ENCODE measurements around the gene HDAC10. TPM values are rescaled to one million over a fixed set of nuclear protein-coding genes. Genes with fewer than 3 reads are reported as not detected.

Gene HDAC10
- total RNA-seq, 1 donor from 2014 or later, result 5.4 TPM

DNA sequence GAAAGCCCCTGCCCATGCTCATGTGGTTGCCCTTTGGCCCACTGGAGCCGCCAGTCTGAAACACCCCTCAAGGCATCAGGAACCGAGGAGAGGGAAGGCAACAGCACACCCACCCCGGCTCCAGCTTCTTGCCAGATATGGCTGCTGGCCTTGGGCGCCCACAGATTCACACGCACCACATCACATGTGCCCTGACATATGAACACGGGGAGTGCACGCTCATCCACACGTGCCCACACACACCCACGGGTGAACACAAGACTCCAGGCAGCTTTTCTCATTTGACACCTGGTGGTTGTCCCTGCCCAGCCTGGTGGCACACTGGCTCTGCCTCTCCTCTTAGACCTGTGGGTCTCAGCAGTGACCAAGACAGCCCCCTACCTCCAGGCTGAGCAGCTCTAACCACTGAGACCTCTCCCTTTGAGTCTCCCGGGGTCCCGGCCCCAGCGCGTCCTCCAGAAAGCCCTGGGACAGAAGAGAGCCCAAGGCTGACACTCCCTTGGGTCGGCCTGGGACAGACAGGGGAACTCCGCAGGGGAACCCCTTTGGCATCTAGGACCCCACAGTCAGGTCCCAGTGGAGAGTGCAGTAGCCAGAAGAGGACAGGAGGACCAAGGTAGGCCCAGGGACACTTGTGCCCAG, 13.2 kb upstream of the HDAC10 start:
- Histone ChIP-seq H3K36me3 (no peaks in the 10 kb centered on the region), H4K20me1 (ENCODE audit: low read depth) (peaks cover 32% of the 10 kb centered on the region), H3K79me2 (ENCODE audit: low read depth) (no peaks in the 10 kb centered on the region), H3K27me3 (peaks cover 88% of the 10 kb centered on the region), H3K27ac (no peak overlapping the region), H3K4me2 (no peak overlapping the region), H3K9me3 (ENCODE audit: low read depth) (no peaks in the 10 kb centered on the region), H3K4me1 (peaks cover 10% of the 10 kb centered on the region), H3F3A (ENCODE audit: low read depth) (peaks cover 5% of the 10 kb centered on the region), H2AFZ (replicated peaks) (no peak overlapping the region), H3K9ac (no peak overlapping the region), H3K4me3 (no peak overlapping the region)
- no peak overlapping the region for H3K27ac Mint-ChIP-seq
- peaks cover 2% of the 10 kb centered on the region for H3K9me3 Mint-ChIP-seq
- H3K4me1 Mint-ChIP-seq, result peaks cover 5% of the 10 kb centered on the region
- no peak for DNase-seq (ENCODE audit: low spot score)
- H3K4me3 Mint-ChIP-seq, result peak overlapping the region; percentile 24
- peaks cover 8% of the 10 kb centered on the region for H3K27me3 Mint-ChIP-seq (ENCODE audit: insufficient read depth, low read depth)
- TF ChIP-seq EZH2phosphoT487 (IDR thresholded peaks at IDR 0.05), result no peak
- TF ChIP-seq, protein P1, sequence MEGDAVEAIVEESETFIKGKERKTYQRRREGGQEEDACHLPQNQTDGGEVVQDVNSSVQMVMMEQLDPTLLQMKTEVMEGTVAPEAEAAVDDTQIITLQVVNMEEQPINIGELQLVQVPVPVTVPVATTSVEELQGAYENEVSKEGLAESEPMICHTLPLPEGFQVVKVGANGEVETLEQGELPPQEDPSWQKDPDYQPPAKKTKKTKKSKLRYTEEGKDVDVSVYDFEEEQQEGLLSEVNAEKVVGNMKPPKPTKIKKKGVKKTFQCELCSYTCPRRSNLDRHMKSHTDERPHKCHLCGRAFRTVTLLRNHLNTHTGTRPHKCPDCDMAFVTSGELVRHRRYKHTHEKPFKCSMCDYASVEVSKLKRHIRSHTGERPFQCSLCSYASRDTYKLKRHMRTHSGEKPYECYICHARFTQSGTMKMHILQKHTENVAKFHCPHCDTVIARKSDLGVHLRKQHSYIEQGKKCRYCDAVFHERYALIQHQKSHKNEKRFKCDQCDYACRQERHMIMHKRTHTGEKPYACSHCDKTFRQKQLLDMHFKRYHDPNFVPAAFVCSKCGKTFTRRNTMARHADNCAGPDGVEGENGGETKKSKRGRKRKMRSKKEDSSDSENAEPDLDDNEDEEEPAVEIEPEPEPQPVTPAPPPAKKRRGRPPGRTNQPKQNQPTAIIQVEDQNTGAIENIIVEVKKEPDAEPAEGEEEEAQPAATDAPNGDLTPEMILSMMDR (IDR thresholded peaks at IDR 0.05), result no peak
- no peak for TF ChIP-seq EZH2 (IDR thresholded peaks at IDR 0.05)
- no peaks in the 10 kb centered on the region for H3K36me3 Mint-ChIP-seq

DNA sequence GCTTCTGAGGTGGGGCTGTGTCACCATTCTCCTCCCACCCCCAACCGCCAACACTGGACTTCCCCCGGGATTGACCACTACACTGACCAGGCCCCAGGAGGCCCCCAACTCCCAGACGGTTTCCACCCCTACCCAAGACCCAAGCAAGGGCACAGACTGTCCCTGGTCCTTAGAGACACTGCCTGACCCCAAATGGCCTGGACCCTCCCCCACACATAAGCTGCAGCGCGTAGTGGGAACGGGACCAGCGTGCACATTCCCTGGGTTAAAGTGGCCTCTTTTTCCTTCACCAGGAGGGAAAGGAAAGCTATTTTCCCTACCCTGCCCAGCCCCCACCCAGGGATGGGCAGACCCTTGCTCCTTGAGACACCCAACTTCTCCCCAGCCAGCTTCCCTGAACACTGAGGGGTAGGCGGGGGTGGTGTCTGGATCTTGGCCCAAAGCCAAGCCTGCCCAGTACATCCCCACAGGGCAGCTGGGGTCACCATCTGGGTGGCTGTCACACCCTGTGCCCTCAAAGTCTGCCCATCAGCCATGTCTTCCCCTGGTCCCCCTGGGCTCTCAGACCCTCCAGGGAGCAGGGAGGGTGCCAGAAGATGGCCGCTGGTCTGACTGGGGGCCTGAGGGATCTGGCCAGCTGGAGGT, 12.0 kb upstream of the HDAC10 start:
- Mint-ChIP-seq H3K27ac (no peak overlapping the region), H3K4me1 (peaks cover 4% of the 10 kb centered on the region), H3K27me3 (ENCODE audit: insufficient read depth, low read depth) (peaks cover 8% of the 10 kb centered on the region), H3K36me3 (no peaks in the 10 kb centered on the region), H3K9me3 (peaks cover 2% of the 10 kb centered on the region), H3K4me3 (no peak overlapping the region)
- no peak overlapping the region for H3K4me2 ChIP-seq
- H3K9me3 ChIP-seq (ENCODE audit: low read depth), result no peaks in the 10 kb centered on the region
- no peak overlapping the region for H3K27ac ChIP-seq
- H3K4me1 ChIP-seq, result peaks cover 10% of the 10 kb centered on the region
- H3K9ac ChIP-seq, result no peak overlapping the region
- no peak for TF ChIP-seq EZH2phosphoT487 (IDR thresholded peaks at IDR 0.05)
- TF ChIP-seq EZH2 (IDR thresholded peaks at IDR 0.05), result no peak
- TF ChIP-seq, protein P1 (IDR thresholded peaks at IDR 0.05), result no peak
- H3K79me2 ChIP-seq (ENCODE audit: low read depth), result no peaks in the 10 kb centered on the region
- no peaks in the 10 kb centered on the region for H3K36me3 ChIP-seq
- H3K4me3 ChIP-seq, result no peak overlapping the region
- no peak overlapping the region for H2AFZ ChIP-seq (replicated peaks)
- peaks cover 5% of the 10 kb centered on the region for H3F3A ChIP-seq (ENCODE audit: low read depth)
- peaks cover 76% of the 10 kb centered on the region for H3K27me3 ChIP-seq
- peaks cover 31% of the 10 kb centered on the region for H4K20me1 ChIP-seq (ENCODE audit: low read depth)
- no peak for DNase-seq (ENCODE audit: low spot score)

DNA sequence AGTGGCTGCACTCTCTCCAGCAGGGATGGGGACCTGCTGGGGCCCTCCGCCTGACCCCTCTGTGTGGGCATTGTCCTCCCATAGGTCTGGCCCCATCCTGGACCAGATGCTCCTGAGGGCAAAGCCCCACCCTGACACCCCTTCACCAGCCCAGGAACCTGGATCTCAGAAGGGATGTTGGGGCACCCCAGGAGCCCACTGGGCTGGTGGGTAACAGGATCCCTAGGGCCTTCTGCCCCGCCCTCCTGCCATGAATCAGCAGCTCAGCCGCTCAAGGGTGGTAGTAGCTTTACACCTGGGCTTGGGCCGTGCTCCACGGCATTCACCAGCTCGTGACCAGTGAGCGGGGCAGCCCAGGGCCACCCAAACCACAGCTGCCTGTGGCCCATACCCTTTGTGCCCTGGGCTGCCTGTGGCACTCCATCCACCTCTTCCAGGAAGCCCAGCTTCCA, 11.4 kb upstream of the HDAC10 start:
- Histone ChIP-seq H2AFZ (replicated peaks) (no peak overlapping the region), H3K27ac (no peak overlapping the region)

More for the DNA sequence above, 11.4 kb upstream of the HDAC10 start:
- Histone ChIP-seq H3K4me3 (no peak overlapping the region), H3K4me1 (peaks cover 10% of the 10 kb centered on the region), H3K9me3 (ENCODE audit: low read depth) (no peaks in the 10 kb centered on the region), H3K27me3 (peaks cover 70% of the 10 kb centered on the region), H3K9ac (no peak overlapping the region), H3K36me3 (no peaks in the 10 kb centered on the region), H4K20me1 (ENCODE audit: low read depth) (peaks cover 32% of the 10 kb centered on the region), H3K79me2 (ENCODE audit: low read depth) (no peaks in the 10 kb centered on the region), H3F3A (ENCODE audit: low read depth) (peaks cover 5% of the 10 kb centered on the region), H3K4me2 (peak overlapping the region; percentile 99)
- Mint-ChIP-seq H3K4me3 (peak overlapping the region; percentile 85), H3K9me3 (peaks cover 2% of the 10 kb centered on the region), H3K27ac (no peak overlapping the region), H3K27me3 (ENCODE audit: insufficient read depth, low read depth) (peaks cover 8% of the 10 kb centered on the region), H3K4me1 (peaks cover 4% of the 10 kb centered on the region), H3K36me3 (no peaks in the 10 kb centered on the region)
- TF ChIP-seq EZH2phosphoT487 (IDR thresholded peaks at IDR 0.05) (no peak), EZH2 (IDR thresholded peaks at IDR 0.05) (no peak)
- TF ChIP-seq, protein P1 (IDR thresholded peaks at IDR 0.05), result no peak
- no peak for DNase-seq (ENCODE audit: low spot score)

All from neural progenitor cell (in vitro differentiated cells).